Medulla oblongata (tissue), 1 donor: ENCODE data around the gene SALL3.

ENCODE experiments used
- DNase-seq: peaks from one replicate; pipeline ENCODE4 v3.0.0-alpha.2; 2015; ENCODE audit errors: extremely low spot score

Gene SALL3

GRCh38 chr18:79005653-79006052, 26.0 kb downstream of the SALL3 start:
- DNase-seq = no peak

GRCh38 chr18:79006106-79006795, 26.6 kb downstream of the SALL3 start:
- DNase-seq = no peak

- no peak for DNase-seq
These were observed 27.8 kb downstream of the SALL3 start for GRCh38 chr18:79007440-79007839.

DNA sequence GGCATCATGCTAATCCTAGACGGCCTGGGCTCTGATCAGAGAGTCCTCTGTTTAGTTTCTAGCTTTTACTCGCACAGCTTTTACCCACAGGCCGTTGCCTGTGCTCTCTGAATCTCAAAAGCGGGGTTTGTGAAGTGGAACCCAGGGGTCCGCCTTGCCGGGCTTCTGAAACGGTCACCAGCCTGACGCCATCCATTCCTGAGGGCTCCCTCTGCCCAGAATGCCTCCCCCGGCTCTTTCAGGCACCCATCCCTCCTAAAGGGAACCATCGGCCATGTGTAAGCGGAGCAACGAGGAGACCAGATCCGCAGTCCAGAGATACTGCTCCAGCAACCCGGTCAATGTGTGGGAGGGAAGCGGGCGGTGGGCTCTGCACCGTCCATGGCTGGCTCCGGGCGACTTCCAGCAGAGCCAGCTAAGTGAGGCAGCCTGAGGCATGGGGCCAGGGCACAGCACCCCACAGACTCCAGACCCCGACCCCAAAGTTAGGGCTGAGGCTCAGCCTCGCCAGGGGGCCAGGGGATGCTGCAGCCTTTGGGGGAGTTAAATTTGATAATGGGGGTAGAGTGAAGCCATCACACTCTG, 28.8 kb downstream of the SALL3 start:
- DNase-seq = no peak

GRCh38 chr18:79010802-79011201, 31.2 kb downstream of the SALL3 start:
- no peak for DNase-seq

DNA sequence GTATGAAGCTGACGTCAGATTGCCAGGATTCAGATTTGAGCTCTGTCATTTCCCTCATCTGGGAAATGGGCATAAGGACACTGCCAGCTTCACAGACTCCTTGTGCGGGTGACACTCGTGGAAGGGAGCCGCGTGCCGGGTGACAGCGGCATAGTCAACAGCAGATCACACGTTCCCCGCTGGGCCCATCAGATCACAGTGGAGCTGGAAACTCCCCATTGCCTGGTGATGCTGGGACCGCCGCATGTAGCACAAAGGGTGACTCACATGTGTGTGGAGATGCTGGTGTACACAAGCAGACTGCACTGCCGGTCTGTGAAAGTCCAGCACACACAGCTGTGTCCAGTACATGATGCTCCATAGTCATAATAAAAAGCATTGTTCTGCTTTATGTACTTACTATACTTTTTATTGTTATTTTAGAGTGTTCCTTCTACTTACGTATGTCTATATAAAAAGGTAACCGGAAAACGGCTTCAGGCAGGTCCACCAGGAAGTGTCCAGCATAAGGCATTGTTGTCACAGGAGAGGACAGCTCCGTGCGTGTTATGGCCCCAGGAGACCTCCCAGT, 31.8 kb downstream of the SALL3 start:
- no peak for DNase-seq

- DNase-seq = no peak
These were observed 34.3 kb downstream of the SALL3 start for GRCh38 chr18:79013869-79014268.

GRCh38 chr18:79018911-79019310, 39.3 kb downstream of the SALL3 start:
- no peak for DNase-seq

DNA sequence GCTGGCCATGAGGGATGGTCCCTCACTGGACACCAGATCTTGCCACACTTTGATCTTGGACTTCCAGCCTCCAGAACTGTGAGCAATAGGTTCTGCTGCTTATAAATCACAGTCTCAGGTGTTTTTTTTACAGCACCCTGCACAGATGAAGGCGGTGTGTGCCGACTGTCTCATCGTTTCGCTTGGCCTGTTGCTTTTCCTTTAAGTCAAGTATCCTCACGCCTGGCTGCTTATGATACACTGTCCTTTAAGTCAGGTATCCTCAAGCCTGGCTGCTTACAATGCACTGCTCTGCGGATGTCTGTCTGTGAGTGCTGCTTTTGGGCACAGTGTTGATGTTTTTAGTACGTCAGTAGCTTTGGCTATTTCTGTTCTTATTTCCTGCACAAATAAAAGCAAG, 40.3 kb downstream of the SALL3 start:
- DNase-seq = no peak

DNA sequence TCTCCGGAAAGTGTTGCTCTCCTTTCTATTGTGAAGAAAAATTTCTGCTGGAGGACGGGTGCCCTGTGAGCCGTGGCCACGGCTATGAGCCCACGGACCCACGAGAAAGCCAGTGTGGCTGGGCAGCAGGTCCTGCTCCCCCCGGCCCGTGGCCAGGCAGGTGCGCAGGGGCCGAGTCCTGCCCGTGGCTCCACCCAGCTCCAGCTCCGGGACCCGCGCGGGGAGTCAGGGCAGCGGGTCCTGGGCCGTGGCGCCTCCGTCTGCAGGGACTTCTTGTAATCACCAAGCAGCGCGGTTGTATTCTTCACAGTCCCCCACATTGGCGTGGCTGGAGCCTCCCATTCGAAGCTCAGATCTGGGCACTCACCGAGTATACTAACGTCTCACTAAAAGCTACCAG, 43.0 kb downstream of the SALL3 start:
- DNase-seq = no peak

GRCh38 chr18:79026491-79026890, 46.9 kb downstream of the SALL3 start:
- no peak for DNase-seq

- no peak for DNase-seq
These were observed 51.1 kb downstream of the SALL3 start for GRCh38 chr18:79030680-79031079.

GRCh38 chr18:79042276-79042675, 62.7 kb downstream of the SALL3 start:
- no peak for DNase-seq

GRCh38 chr18:79043288-79043687, 63.7 kb downstream of the SALL3 start:
- no peak for DNase-seq

- no peak for DNase-seq
These were observed 66.9 kb downstream of the SALL3 start for GRCh38 chr18:79046522-79046921.

DNA sequence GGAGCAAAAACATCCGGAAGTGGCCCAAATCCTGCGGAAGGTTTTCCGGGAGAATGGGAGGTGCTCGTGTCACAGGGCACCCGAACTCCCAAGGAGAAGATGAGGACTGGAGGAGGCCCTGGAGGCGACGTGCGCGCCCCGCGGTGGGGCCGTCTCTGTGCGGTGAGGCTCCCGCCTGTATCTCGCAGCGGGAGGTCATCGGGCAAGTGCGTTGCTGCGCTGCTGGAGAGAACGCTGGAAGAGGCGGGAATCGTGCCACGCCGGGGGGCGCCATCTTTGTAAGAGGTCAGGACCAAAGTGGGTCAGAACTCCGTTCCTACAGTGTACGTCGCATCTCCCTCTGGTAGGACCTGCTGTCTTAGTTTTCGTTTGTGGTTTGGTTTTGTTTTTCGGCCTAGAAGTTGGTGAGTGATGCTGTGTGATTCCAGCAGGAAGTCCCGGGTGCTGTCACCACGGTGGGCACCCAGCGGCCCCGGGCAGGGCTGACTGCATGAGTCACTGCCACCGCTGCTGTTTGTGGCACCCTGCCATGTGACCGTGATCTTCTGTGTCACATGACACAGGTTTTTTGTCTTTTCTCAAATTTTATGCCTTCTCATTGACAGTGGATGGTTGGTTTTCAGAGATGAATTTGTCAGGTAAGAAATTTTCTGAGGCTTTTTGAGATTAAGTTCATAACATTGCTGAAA, 68.1 kb downstream of the SALL3 start:
- no peak for DNase-seq

GRCh38 chr18:79048245-79048632, 68.6 kb downstream of the SALL3 start:
- no peak for DNase-seq

DNA sequence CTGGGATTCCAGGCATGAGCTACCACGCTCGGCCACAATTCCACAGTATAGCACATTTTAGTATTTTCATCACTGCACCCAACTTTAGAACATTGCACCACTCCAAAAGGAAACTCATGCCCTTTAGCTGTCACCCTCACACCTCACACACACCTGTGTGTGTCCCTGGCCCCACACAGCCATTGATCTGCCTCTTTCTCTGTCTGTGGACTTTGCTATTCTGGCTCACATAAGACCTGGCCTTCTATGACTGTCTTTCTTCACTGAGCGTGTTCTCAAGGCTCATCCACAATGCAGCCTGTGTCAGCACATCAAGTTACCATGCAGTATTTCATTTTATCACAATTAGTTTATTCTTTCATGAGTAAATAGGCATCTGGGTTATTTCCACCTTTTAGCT, 69.9 kb downstream of the SALL3 start:
- DNase-seq = no peak
